ENCODE measurements around the gene RUFY4.
"Not testable (repeated sequence)": the region's sequence is repeated elsewhere in the genome, so short reads cannot be mapped to it uniquely, and the experiment has no call there.

RUFY4 gene

GRCh38 chr2:218081695-218082094 lies 12.6 kb downstream of the RUFY4 start:
- Mint-ChIP-seq H3K9me3 (peaks cover 17% of the 10 kb centered on the region), H3K4me3 (no peak overlapping the region), H3K27ac (no peak overlapping the region), H3K4me1 (ENCODE audit: low read depth) (no peaks in the 10 kb centered on the region), H3K27me3 (peaks cover 17% of the 10 kb centered on the region), H3K36me3 (ENCODE audit: low read depth) (peaks cover 4% of the 10 kb centered on the region)

- Mint-ChIP-seq H3K4me3 (no peak overlapping the region), H3K27me3 (peaks cover 17% of the 10 kb centered on the region), H3K27ac (no peak overlapping the region), H3K36me3 (ENCODE audit: low read depth) (peaks cover 4% of the 10 kb centered on the region), H3K9me3 (peaks cover 18% of the 10 kb centered on the region), H3K4me1 (ENCODE audit: low read depth) (no peaks in the 10 kb centered on the region)
Measured at GRCh38 chr2:218082586-218083351, 13.7 kb downstream of the RUFY4 start.

- Mint-ChIP-seq H3K27ac (no peak overlapping the region), H3K4me1 (ENCODE audit: low read depth) (no peaks in the 10 kb centered on the region), H3K36me3 (ENCODE audit: low read depth) (peaks cover 4% of the 10 kb centered on the region), H3K9me3 (peaks cover 18% of the 10 kb centered on the region), H3K27me3 (peaks cover 17% of the 10 kb centered on the region), H3K4me3 (no peak overlapping the region)
Measured at GRCh38 chr2:218083352-218083676, 14.3 kb downstream of the RUFY4 start.

GRCh38 chr2:218086478-218086877 lies 17.4 kb downstream of the RUFY4 start:
- Mint-ChIP-seq H3K4me1 (ENCODE audit: low read depth) (no peaks in the 10 kb centered on the region), H3K9me3 (peaks cover 18% of the 10 kb centered on the region), H3K36me3 (ENCODE audit: low read depth) (peaks cover 4% of the 10 kb centered on the region), H3K27ac (no peak overlapping the region), H3K4me3 (no peak overlapping the region), H3K27me3 (peaks cover 17% of the 10 kb centered on the region)

GRCh38 chr2:218089259-218089658 lies 20.2 kb downstream of the RUFY4 start:
- Mint-ChIP-seq H3K4me1 (ENCODE audit: low read depth) (no peaks in the 10 kb centered on the region), H3K27me3 (peaks cover 10% of the 10 kb centered on the region), H3K4me3 (no peak overlapping the region), H3K36me3 (ENCODE audit: low read depth) (peaks cover 4% of the 10 kb centered on the region), H3K27ac (no peak overlapping the region), H3K9me3 (peaks cover 18% of the 10 kb centered on the region)

- Mint-ChIP-seq H3K9me3 (peaks cover under 1% of the 10 kb centered on the region), H3K4me1 (ENCODE audit: low read depth) (no peaks in the 10 kb centered on the region), H3K27me3 (no peaks in the 10 kb centered on the region), H3K4me3 (no peak overlapping the region), H3K27ac (no peak overlapping the region), H3K36me3 (ENCODE audit: low read depth) (no peaks in the 10 kb centered on the region)
Measured at GRCh38 chr2:218091746-218092145, 22.7 kb downstream of the RUFY4 start.

- Mint-ChIP-seq H3K36me3 (ENCODE audit: low read depth) (no peaks in the 10 kb centered on the region), H3K4me1 (ENCODE audit: low read depth) (no peaks in the 10 kb centered on the region), H3K27ac (no peak overlapping the region), H3K27me3 (peaks cover 4% of the 10 kb centered on the region), H3K4me3 (no peak overlapping the region), H3K9me3 (no peaks in the 10 kb centered on the region)
Measured at GRCh38 chr2:218093879-218094278, 24.8 kb downstream of the RUFY4 start.

- H3K27me3 Mint-ChIP-seq = peaks cover 13% of the 10 kb centered on the region
- H3K36me3 Mint-ChIP-seq (ENCODE audit: low read depth) = no peaks in the 10 kb centered on the region
- H3K4me3 Mint-ChIP-seq = no peak overlapping the region
- H3K4me1 Mint-ChIP-seq (ENCODE audit: low read depth) = no peaks in the 10 kb centered on the region
- no peaks in the 10 kb centered on the region for H3K9me3 Mint-ChIP-seq
- H3K27ac Mint-ChIP-seq = no peak overlapping the region
Measured at GRCh38 chr2:218095853-218096252, 26.8 kb downstream of the RUFY4 start.

GRCh38 chr2:218097975-218098374 lies 28.9 kb downstream of the RUFY4 start:
- Mint-ChIP-seq H3K27me3 (peaks cover 15% of the 10 kb centered on the region), H3K36me3 (ENCODE audit: low read depth) (no peaks in the 10 kb centered on the region), H3K4me1 (ENCODE audit: low read depth) (no peaks in the 10 kb centered on the region), H3K27ac (no peak overlapping the region), H3K9me3 (no peaks in the 10 kb centered on the region), H3K4me3 (no peak overlapping the region)

- H3K27ac Mint-ChIP-seq; H3K36me3 Mint-ChIP-seq (ENCODE audit: low read depth); H3K4me1 Mint-ChIP-seq (ENCODE audit: low read depth); H3K4me3 Mint-ChIP-seq: not testable (repeated sequence)
- peaks cover 12% of the 10 kb centered on the region for H3K9me3 Mint-ChIP-seq
- H3K27me3 Mint-ChIP-seq = peaks cover 24% of the 10 kb centered on the region
Measured at GRCh38 chr2:218108834-218109233, 39.8 kb downstream of the RUFY4 start.

GRCh38 chr2:218121789-218122188 lies 52.7 kb downstream of the RUFY4 start:
- H3K27ac Mint-ChIP-seq; H3K4me1 Mint-ChIP-seq (ENCODE audit: low read depth); H3K36me3 Mint-ChIP-seq (ENCODE audit: low read depth); H3K27me3 Mint-ChIP-seq; H3K4me3 Mint-ChIP-seq: not testable (repeated sequence)
- H3K9me3 Mint-ChIP-seq = peaks cover 18% of the 10 kb centered on the region

GRCh38 chr2:218122286-218122685 lies 53.2 kb downstream of the RUFY4 start:
- not testable (repeated sequence) for H3K27me3 Mint-ChIP-seq; H3K4me1 Mint-ChIP-seq (ENCODE audit: low read depth); H3K36me3 Mint-ChIP-seq (ENCODE audit: low read depth); H3K27ac Mint-ChIP-seq; H3K4me3 Mint-ChIP-seq
- peaks cover 16% of the 10 kb centered on the region for H3K9me3 Mint-ChIP-seq

- peaks cover 13% of the 10 kb centered on the region for H3K9me3 Mint-ChIP-seq
- no peak overlapping the region for H3K27ac Mint-ChIP-seq
- H3K4me3 Mint-ChIP-seq = no peak overlapping the region
- peaks cover 4% of the 10 kb centered on the region for H3K4me1 Mint-ChIP-seq (ENCODE audit: low read depth)
- H3K36me3 Mint-ChIP-seq (ENCODE audit: low read depth) = no peaks in the 10 kb centered on the region
- H3K27me3 Mint-ChIP-seq = peaks cover 5% of the 10 kb centered on the region
Measured at GRCh38 chr2:218123986-218124385, 54.9 kb downstream of the RUFY4 start.

GRCh38 chr2:218125095-218125494 lies 56.0 kb downstream of the RUFY4 start:
- no peak overlapping the region for H3K27ac Mint-ChIP-seq
- H3K27me3 Mint-ChIP-seq = peaks cover 5% of the 10 kb centered on the region
- peaks cover 4% of the 10 kb centered on the region for H3K4me1 Mint-ChIP-seq (ENCODE audit: low read depth)
- H3K4me3 Mint-ChIP-seq = no peak overlapping the region
- no peaks in the 10 kb centered on the region for H3K36me3 Mint-ChIP-seq (ENCODE audit: low read depth)
- H3K9me3 Mint-ChIP-seq = peaks cover 13% of the 10 kb centered on the region

GRCh38 chr2:218125626-218126080 lies 56.6 kb downstream of the RUFY4 start, which contains the start of gene CXCR2:
TSS of gene CXCR2 (plus strand) at chr2:218126028. CDS start at chr2:218134802, 8,774 bp downstream.
- H3K27ac Mint-ChIP-seq = no peak within 1 kb of the TSS
- no peaks in the 10 kb centered on the region for H3K36me3 Mint-ChIP-seq (ENCODE audit: low read depth)
- peaks cover 13% of the 10 kb centered on the region for H3K9me3 Mint-ChIP-seq
- no peak within 1 kb of the TSS for H3K4me3 Mint-ChIP-seq
- H3K27me3 Mint-ChIP-seq = peaks cover 5% of the 10 kb centered on the region
- H3K4me1 Mint-ChIP-seq (ENCODE audit: low read depth) = peaks cover 4% of the 10 kb centered on the region

- Mint-ChIP-seq H3K27me3 (peaks cover 5% of the 10 kb centered on the region), H3K9me3 (no peaks in the 10 kb centered on the region)
Measured at GRCh38 chr2:218127929-218128455, 58.9 kb downstream of the RUFY4 start.

More at GRCh38 chr2:218127929-218128455, 58.9 kb downstream of the RUFY4 start:
- Mint-ChIP-seq H3K4me1 (ENCODE audit: low read depth) (peaks cover 4% of the 10 kb centered on the region), H3K27ac (no peak overlapping the region), H3K4me3 (no peak overlapping the region), H3K36me3 (ENCODE audit: low read depth) (no peaks in the 10 kb centered on the region)
